ENCODE data around the gene ANKRD55. TPM values are rescaled to one million over a fixed set of nuclear protein-coding genes. Genes with fewer than 3 reads are reported as not detected.
"Not testable (repeated sequence)": the region's sequence is repeated elsewhere in the genome, so short reads cannot be mapped to it uniquely, and the experiment has no call there.

The ANKRD55 gene
- total RNA-seq, 4 donors from 2014 or later = 0.95 TPM; not detected in 3

- Histone ChIP-seq H3K27me3 (no peaks in the 10 kb centered on the region), H3K27ac (no peak overlapping the region), H3K4me1 (peaks cover 0 to 3% (median 0%) of the 10 kb centered on the region in 4 donors), H3K9me3 (peaks cover 0 to 7% of the 10 kb centered on the region in 2 donors), H3K36me3 (no peaks in the 10 kb centered on the region), H3K4me3 (no peak overlapping the region)
- intact Hi-C loops (cut with DNase I; ENCODE audit: low total_unique reads) = no loop called here
- no peak for DNase-seq
- WGBS, 2 donors (ENCODE audit: low coverage in 1 of 2) = 22 to 34% methylated on average over 3 of the region's 3 CpGs
- in situ Hi-C loops (cut with MboI; ENCODE audit: low pct_ligation_motif_present in 1 of 4, low pct_unique_long_range_greater_than_20kb in 1 of 4, low sequenced_read_pairs in 3 of 4) = no loop called here
- TF ChIP-seq POLR2A (IDR thresholded peaks at IDR 0.05) (no peak), CTCF (IDR thresholded peaks at IDR 0.05) (no peak), POLR2AphosphoS5 (IDR thresholded peaks at IDR 0.05) (no peak), EP300 (IDR thresholded peaks at IDR 0.05; ENCODE audit: low read depth) (no peak)
These were observed 105.0 kb downstream of the ANKRD55 start for GRCh38 chr5:56128113-56128512.

- peaks cover 0 to 7% of the 10 kb centered on the region in 2 donors for H3K9me3 ChIP-seq
- no peak for TF ChIP-seq CTCF (IDR thresholded peaks at IDR 0.05)
- TF ChIP-seq POLR2A (IDR thresholded peaks at IDR 0.05) = no peak
- no peak for TF ChIP-seq EP300 (IDR thresholded peaks at IDR 0.05; ENCODE audit: low read depth)
- no peak for TF ChIP-seq POLR2AphosphoS5 (IDR thresholded peaks at IDR 0.05)
- in situ Hi-C loops (cut with MboI; ENCODE audit: low pct_ligation_motif_present in 1 of 4, low pct_unique_long_range_greater_than_20kb in 1 of 4, low sequenced_read_pairs in 3 of 4) = no loop called here
These were observed 106.5 kb downstream of the ANKRD55 start for GRCh38 chr5:56126487-56127179.

GRCh38 chr5:56123531-56124243, 109.4 kb downstream of the ANKRD55 start:
- Histone ChIP-seq H3K9me3 (no peaks in the 10 kb centered on the region), H3K27me3 (no peaks in the 10 kb centered on the region), H3K36me3 (no peaks in the 10 kb centered on the region), H3K4me1 (peaks cover 0 to 3% (median 0%) of the 10 kb centered on the region in 4 donors), H3K27ac (peak overlapping the region; percentile 17 to 49 (median 37)), H3K4me3 (no peak overlapping the region)
- no peak for TF ChIP-seq EP300 (IDR thresholded peaks at IDR 0.05; ENCODE audit: low read depth)
- no peak for TF ChIP-seq CTCF (IDR thresholded peaks at IDR 0.05)
- TF ChIP-seq POLR2AphosphoS5 (IDR thresholded peaks at IDR 0.05) = peak in 2 of 3 donors; percentile 26 to 46
- TF ChIP-seq POLR2A (IDR thresholded peaks at IDR 0.05) = no peak
- 43 to 64% methylated on average over 5 to 8 of the region's 8 CpGs for WGBS, 2 donors (ENCODE audit: low coverage in 1 of 2)
- intact Hi-C loops (cut with DNase I; ENCODE audit: low total_unique reads) = no loop called here
- in situ Hi-C loops (cut with MboI; ENCODE audit: low pct_ligation_motif_present in 1 of 4, low pct_unique_long_range_greater_than_20kb in 1 of 4, low sequenced_read_pairs in 3 of 4) = no loop called here
- peak; percentile 18 for DNase-seq

More at GRCh38 chr5:56126487-56127179, 106.5 kb downstream of the ANKRD55 start:
- Histone ChIP-seq H3K27me3 (no peaks in the 10 kb centered on the region), H3K4me3 (no peak overlapping the region), H3K27ac (no peak overlapping the region), H3K4me1 (peaks cover 0 to 3% (median 0%) of the 10 kb centered on the region in 4 donors), H3K36me3 (no peaks in the 10 kb centered on the region)
- intact Hi-C loops (cut with DNase I; ENCODE audit: low total_unique reads) = no loop called here
- 78 to 81% methylated on average over 2 to 7 of the region's 7 CpGs for WGBS, 2 donors (ENCODE audit: low coverage in 1 of 2)
- DNase-seq = no peak

GRCh38 chr5:56122360-56122985, 110.7 kb downstream of the ANKRD55 start:
- H3K4me3 ChIP-seq; intact Hi-C loops (cut with DNase I; ENCODE audit: low total_unique reads); DNase-seq; H3K36me3 ChIP-seq; H3K9me3 ChIP-seq; H3K4me1 ChIP-seq; in situ Hi-C loops (cut with MboI; ENCODE audit: low pct_ligation_motif_present in 1 of 4, low pct_unique_long_range_greater_than_20kb in 1 of 4, low sequenced_read_pairs in 3 of 4); H3K27me3 ChIP-seq: not testable (repeated sequence)
- WGBS, 2 donors (ENCODE audit: low coverage in 1 of 2) = 79 to 94% methylated on average over 4 to 9 of the region's 9 CpGs
- H3K27ac ChIP-seq = peak overlapping the region in 1 of 4 donors; percentile 30

Measured in transverse colon (tissue), 4 donors.